Testis (tissue), 3 donors: ENCODE data around the gene ZNF277. TPM values are rescaled to one million over a fixed set of nuclear protein-coding genes. Genes with fewer than 3 reads are reported as not detected.

Experiments used
- DNase-seq: peaks from one replicate; pipeline ENCODE4 v3.0.0-alpha.2; 2019
- H3K27ac ChIP-seq, 2 donors: fragments of 200-600 bp; sonication (generic); one replicate each; pipeline ENCODE4 v1.5.1; 2019
- H3K27me3 ChIP-seq: fragments of 200-600 bp; sonication (generic); one replicate; pipeline ENCODE4 v1.5.1; 2019
- H3K36me3 ChIP-seq: fragments of 200-600 bp; sonication (generic); one replicate; pipeline ENCODE4 v1.5.1; 2017; ENCODE audit warnings: low read depth; ENCODE audit errors: missing control alignments
- H3K4me1 ChIP-seq: fragments of 200-600 bp; sonication (generic); one replicate; pipeline ENCODE4 v1.5.1; 2019
- H3K4me3 ChIP-seq, 2 donors: fragments of 200-600 bp; sonication (generic); one replicate each; pipeline ENCODE4 v1.5.1; 2017 to 2019
- H3K9me3 ChIP-seq: fragments of 200-600 bp; sonication (generic); one replicate; pipeline ENCODE4 v1.5.1; 2017
- POLR2A ChIP-seq: fragments of 450-650 bp; IDR thresholded peaks from one replicate; pipeline ENCODE4 v1.6.1; 2017; ENCODE audit warnings: antibody characterized with exemption, mild to moderate bottlenecking, moderate library complexity
- WGBS, 2 donors: methylation state at CpG; one replicate each; pipeline ENCODE4 v1.1.5; 2018; 5-methylcytosine and 5-hydroxymethylcytosine counted together
- intact Hi-C: fragments of 100-400 bp; cut with DNase I; formaldehyde crosslinking; loops from one replicate; pipeline ENCODE4 v1.15.1; 2023; ENCODE audit warnings: low total_unique reads
- polyA plus RNA-seq: library from polyadenylated mRNA; stranded (reverse); fragments of 350-450 nt; fragmentation: Illumina TruSeq; extraction: RNeasy Lipid Tissue Mini Kit (QIAGEN cat#74804); gene quantifications from one replicate; pipeline ENCODE4 v1.2.3, GENCODE V29; 2014; ENCODE audit warnings: low read depth, low replicate concordance; ENCODE audit not compliant: insufficient read depth
- total RNA-seq, 2 donors: library from RNA; depleted of rRNA; stranded (reverse); fragments of >200 nt; gene quantifications; one replicate each; pipeline ENCODE4 v1.2.3, GENCODE V29; 2016
- TF ChIP-seq, protein P1 (sequence below), 3 experiments: fragments of 450-650 bp in 2 of 3; fragments of 200-600 bp in 1 of 3; sonication (generic) in 1 of 3; IDR thresholded peaks; one replicate each; pipeline ENCODE4 v1.5.1; 2016 to 2019; ENCODE audit warnings: antibody characterized with exemption in 3 of 3, mild to moderate bottlenecking in 2 of 3, moderate library complexity in 1 of 3

The ZNF277 gene
- total and polyA plus RNA-seq, 3 donors from 2014 or later: 13.9 to 15.4 (median 14.6) TPM

- Histone ChIP-seq H3K9me3 (no peaks in the 10 kb centered on the region), H3K36me3 (no peaks in the 10 kb centered on the region), H3K4me3 (no peak overlapping the region), H3K4me1 (peaks cover 3% of the 10 kb centered on the region), H3K27me3 (no peaks in the 10 kb centered on the region), H3K27ac (no peak overlapping the region)
- intact Hi-C loops: no loop called here
- no peak for TF ChIP-seq POLR2A
- TF ChIP-seq, protein P1, sequence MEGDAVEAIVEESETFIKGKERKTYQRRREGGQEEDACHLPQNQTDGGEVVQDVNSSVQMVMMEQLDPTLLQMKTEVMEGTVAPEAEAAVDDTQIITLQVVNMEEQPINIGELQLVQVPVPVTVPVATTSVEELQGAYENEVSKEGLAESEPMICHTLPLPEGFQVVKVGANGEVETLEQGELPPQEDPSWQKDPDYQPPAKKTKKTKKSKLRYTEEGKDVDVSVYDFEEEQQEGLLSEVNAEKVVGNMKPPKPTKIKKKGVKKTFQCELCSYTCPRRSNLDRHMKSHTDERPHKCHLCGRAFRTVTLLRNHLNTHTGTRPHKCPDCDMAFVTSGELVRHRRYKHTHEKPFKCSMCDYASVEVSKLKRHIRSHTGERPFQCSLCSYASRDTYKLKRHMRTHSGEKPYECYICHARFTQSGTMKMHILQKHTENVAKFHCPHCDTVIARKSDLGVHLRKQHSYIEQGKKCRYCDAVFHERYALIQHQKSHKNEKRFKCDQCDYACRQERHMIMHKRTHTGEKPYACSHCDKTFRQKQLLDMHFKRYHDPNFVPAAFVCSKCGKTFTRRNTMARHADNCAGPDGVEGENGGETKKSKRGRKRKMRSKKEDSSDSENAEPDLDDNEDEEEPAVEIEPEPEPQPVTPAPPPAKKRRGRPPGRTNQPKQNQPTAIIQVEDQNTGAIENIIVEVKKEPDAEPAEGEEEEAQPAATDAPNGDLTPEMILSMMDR (IDR thresholded peaks at IDR 0.05): no peak
- WGBS, 2 donors: 87 to 91% methylated on average over 6 of the region's 6 CpGs
- no peak for DNase-seq
Measured at GRCh38 chr7:112201411-112201810, 5.1 kb upstream of the ZNF277 start.

- intact Hi-C loops: no loop called here
Measured at GRCh38 chr7:112201839-112202238, 4.7 kb upstream of the ZNF277 start.

GRCh38 chr7:112202816-112203215, 3.7 kb upstream of the ZNF277 start:
- TF ChIP-seq, protein P1 (IDR thresholded peaks at IDR 0.05): no peak
- TF ChIP-seq POLR2A: no peak
- intact Hi-C loops: no loop called here

More at GRCh38 chr7:112201839-112202238, 4.7 kb upstream of the ZNF277 start:
- no peaks in the 10 kb centered on the region for H3K27me3 ChIP-seq
- no peak for DNase-seq
- no peak overlapping the region for H3K27ac ChIP-seq
- no peak overlapping the region for H3K4me3 ChIP-seq
- H3K4me1 ChIP-seq: peaks cover 3% of the 10 kb centered on the region
- H3K9me3 ChIP-seq: no peaks in the 10 kb centered on the region
- TF ChIP-seq, protein P1 (IDR thresholded peaks at IDR 0.05): no peak
- no peak for TF ChIP-seq POLR2A
- H3K36me3 ChIP-seq: no peaks in the 10 kb centered on the region

GRCh38 chr7:112203365-112203739, 3.1 kb upstream of the ZNF277 start:
- WGBS, 2 donors: 62 to 67% methylated on average over 4 of the region's 4 CpGs
- intact Hi-C loops: no loop called here

More at GRCh38 chr7:112202816-112203215, 3.7 kb upstream of the ZNF277 start:
- H3K36me3 ChIP-seq: no peaks in the 10 kb centered on the region
- peak; percentile 30 for DNase-seq
- WGBS, 2 donors: 50 to 54% methylated on average over 2 of the region's 2 CpGs
- no peaks in the 10 kb centered on the region for H3K9me3 ChIP-seq
- no peak overlapping the region for H3K4me3 ChIP-seq
- H3K27me3 ChIP-seq: no peaks in the 10 kb centered on the region
- no peak overlapping the region for H3K27ac ChIP-seq
- peaks cover 7% of the 10 kb centered on the region for H3K4me1 ChIP-seq

More at GRCh38 chr7:112203365-112203739, 3.1 kb upstream of the ZNF277 start:
- H3K4me1 ChIP-seq: peaks cover 7% of the 10 kb centered on the region
- no peaks in the 10 kb centered on the region for H3K27me3 ChIP-seq
- H3K4me3 ChIP-seq: no peak overlapping the region
- no peaks in the 10 kb centered on the region for H3K9me3 ChIP-seq
- DNase-seq: no peak
- TF ChIP-seq POLR2A: no peak
- TF ChIP-seq, protein P1 (IDR thresholded peaks at IDR 0.05): no peak
- no peak overlapping the region for H3K27ac ChIP-seq
- H3K36me3 ChIP-seq: no peaks in the 10 kb centered on the region
